Pancreas (tissue), 10 donors: ENCODE measurements around the gene BLOC1S1. TPM values are rescaled to one million over a fixed set of nuclear protein-coding genes. Genes with fewer than 3 reads are reported as not detected.
A peak's percentile ranks its signal among the peaks of the same experiment; 100 is the strongest.

Experiments
- ATAC-seq, 4 donors: fragments of 200-7000 bp; cut with Tn5 transposase; one replicate each; pipeline versions ENCODE4 v1.8.0 to v1.9.1; 2020; ENCODE audit warnings: mild to moderate bottlenecking in 4 of 4, moderate library complexity in 4 of 4
- DNase-seq, 6 donors: peaks; one replicate each; pipeline ENCODE4 v3.0.0-alpha.2; 2020
- FAIRE-seq: peaks from 2 replicates; lab custom pipeline; 2012; peaks lifted over from hg19 to GRCh38; lab: Jason Lieb, UNC
- H3K27ac ChIP-seq, 4 donors: fragments of 200-600 bp; sonication (generic); 1 replicate in 3 of 4; 2 replicates in 1 of 4; pipeline versions ENCODE4 v1.5.0 to v1.8.0; 2020
- H3K27me3 ChIP-seq, 4 donors: fragments of 200-600 bp; one replicate each; pipeline ENCODE4 v1.8.0; 2021
- H3K36me3 ChIP-seq, 3 donors: fragments of 200-600 bp; sonication (generic) in 1 of 3; one replicate each; pipeline versions ENCODE4 v1.5.0 to v1.8.0; 2020 to 2021
- H3K4me1 ChIP-seq, 3 donors: fragments of 200-600 bp; one replicate each; pipeline ENCODE4 v1.8.0; 2021
- H3K4me3 ChIP-seq, 4 donors: fragments of 200-600 bp; sonication (generic) in 2 of 4; one replicate each; pipeline versions ENCODE4 v1.5.0 to v1.8.0; 2020 to 2021
- H3K9me3 ChIP-seq, 4 donors: fragments of 200-600 bp; one replicate each; pipeline ENCODE4 v1.8.0; 2021
- WGBS, 2 donors: extraction: QIAGEN DNeasy Blood & Tissue Kit; methylation state at CpG; one replicate each; pipeline ENCODE4 v1.1.7; 2013; 5-methylcytosine and 5-hydroxymethylcytosine counted together
- intact Hi-C, 3 donors: fragments of 100-400 bp; cut with DNase I; formaldehyde crosslinking; loops; one replicate each; pipeline versions ENCODE4 v1.11.1 to v1.14.2; 2022
- polyA plus RNA-seq, 2 donors: library from polyadenylated mRNA; stranded (reverse); fragments of 200-250 nt; gene quantifications; one replicate each; pipeline ENCODE4 v1.2.3, GENCODE V29; 2013
- total RNA-seq, 6 donors: library from RNA; stranded (reverse); fragmentation: NEBNext Ultra II Directional in 4 of 6; extraction: Animal tissue kit (Norgen Biotek cat#: 25700) in 4 of 6; gene quantifications; one replicate each; pipeline versions ENCODE4 v1.2.1 to v1.2.4, GENCODE V29; 2021 to 2023
- TF ChIP-seq, protein P1 (sequence below), 4 donors: fragments of 200-600 bp; sonication (generic) in 3 of 4; IDR thresholded peaks; one replicate each; pipeline versions ENCODE4 v1.5.0 to v1.8.0; 2021; ENCODE audit warnings: antibody characterized with exemption in 4 of 4
- donor health status: healthy with polysubstance abuse.
- donor health status: DM: no; HTN: no; CAD: no; lungs with moderate emphysema.
- donor health status: DM: no; HTN: no; CAD: no.
- donor health status: control.
- donor health status: control.
- donor health status: Bipolar disorder and iron deficiency.
- donor health status: DM: yes; HTN: yes; CAD: no.
- donor health status: DM: no; HTN: no; CAD: no.
- donor health status: DM: no; HTN: no; CAD: no.
- donor health status: DM: yes; HTN: yes; CAD: no.

BLOC1S1 gene
- total and polyA plus RNA-seq, 8 donors = 32.5 to 155 (median 47.7) TPM

DNA sequence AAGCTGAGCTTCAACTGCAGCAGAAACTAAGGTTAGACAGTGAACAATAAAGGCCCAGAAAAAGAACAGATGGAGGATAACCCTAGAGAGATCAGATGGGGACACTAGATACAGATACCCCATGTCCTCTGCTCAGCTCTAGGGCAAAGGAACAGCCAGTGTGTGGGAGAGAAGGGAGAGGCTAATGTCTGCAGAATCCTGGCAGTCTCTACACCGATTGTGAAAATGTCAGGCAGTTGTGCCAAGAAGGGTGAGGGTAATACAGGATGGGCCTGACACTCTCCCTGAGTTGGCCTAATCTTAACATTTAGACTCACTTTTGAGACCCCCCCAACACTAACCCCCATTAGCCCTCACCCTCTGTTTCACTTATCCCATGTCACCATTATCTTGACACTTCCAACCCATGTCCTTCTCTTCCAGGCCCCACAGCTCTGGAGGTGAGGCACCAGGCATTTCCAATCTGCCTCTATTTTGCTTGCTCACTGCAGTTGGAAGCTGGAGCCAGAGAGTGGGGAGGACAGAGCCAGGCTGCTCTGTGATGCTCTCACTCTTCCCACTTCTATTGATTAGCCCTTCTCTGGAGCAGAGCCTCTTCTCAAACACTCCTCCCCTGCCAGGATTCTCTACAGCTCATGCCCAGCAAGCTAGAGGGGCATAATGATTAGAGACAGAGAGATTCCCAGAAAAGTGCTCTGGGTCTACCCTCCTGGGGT lies 3.0 kb upstream of the BLOC1S1 start:
- no peak overlapping the region for H3K4me3 ChIP-seq
- ATAC-seq (no peak), FAIRE-seq (no peak), DNase-seq (no peak)
- no peaks in the 10 kb centered on the region for H3K9me3 ChIP-seq
- no peaks in the 10 kb centered on the region for H3K36me3 ChIP-seq
- 35 to 44% methylated on average over 1 of the region's 1 CpG for WGBS, 2 donors
- H3K27ac ChIP-seq = no peak overlapping the region
- intact Hi-C loops = no loop called here
- TF ChIP-seq, protein P1, sequence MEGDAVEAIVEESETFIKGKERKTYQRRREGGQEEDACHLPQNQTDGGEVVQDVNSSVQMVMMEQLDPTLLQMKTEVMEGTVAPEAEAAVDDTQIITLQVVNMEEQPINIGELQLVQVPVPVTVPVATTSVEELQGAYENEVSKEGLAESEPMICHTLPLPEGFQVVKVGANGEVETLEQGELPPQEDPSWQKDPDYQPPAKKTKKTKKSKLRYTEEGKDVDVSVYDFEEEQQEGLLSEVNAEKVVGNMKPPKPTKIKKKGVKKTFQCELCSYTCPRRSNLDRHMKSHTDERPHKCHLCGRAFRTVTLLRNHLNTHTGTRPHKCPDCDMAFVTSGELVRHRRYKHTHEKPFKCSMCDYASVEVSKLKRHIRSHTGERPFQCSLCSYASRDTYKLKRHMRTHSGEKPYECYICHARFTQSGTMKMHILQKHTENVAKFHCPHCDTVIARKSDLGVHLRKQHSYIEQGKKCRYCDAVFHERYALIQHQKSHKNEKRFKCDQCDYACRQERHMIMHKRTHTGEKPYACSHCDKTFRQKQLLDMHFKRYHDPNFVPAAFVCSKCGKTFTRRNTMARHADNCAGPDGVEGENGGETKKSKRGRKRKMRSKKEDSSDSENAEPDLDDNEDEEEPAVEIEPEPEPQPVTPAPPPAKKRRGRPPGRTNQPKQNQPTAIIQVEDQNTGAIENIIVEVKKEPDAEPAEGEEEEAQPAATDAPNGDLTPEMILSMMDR (IDR thresholded peaks at IDR 0.05) = no peak
- no peaks in the 10 kb centered on the region for H3K27me3 ChIP-seq
- peaks cover 14 to 18% (median 15%) of the 10 kb centered on the region in 3 donors for H3K4me1 ChIP-seq

DNA sequence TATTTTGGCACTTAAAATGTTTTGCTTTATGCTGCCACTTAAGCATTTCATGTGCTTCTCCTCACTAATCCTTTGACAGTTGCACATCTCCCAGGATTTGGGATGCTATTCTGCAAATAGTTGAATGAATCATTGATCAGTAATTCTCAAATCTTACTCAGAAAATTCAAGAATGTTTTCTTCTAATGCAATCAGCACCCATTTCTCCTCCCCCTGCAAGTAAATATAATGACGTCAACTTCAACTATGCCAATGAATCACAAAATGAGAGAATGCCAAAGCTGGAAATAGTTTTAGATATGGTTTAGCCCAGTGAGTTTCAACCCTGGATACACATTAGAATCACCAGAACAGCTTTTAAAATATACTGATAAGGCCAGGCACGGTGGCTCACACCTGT lies 2.1 kb upstream of the BLOC1S1 start:
- no peaks in the 10 kb centered on the region for H3K27me3 ChIP-seq
- WGBS, 2 donors = 40 to 56% methylated on average over 2 of the region's 2 CpGs
- H3K36me3 ChIP-seq = no peaks in the 10 kb centered on the region
- H3K4me1 ChIP-seq = peaks cover 14 to 26% (median 15%) of the 10 kb centered on the region in 3 donors
- no peak overlapping the region for H3K4me3 ChIP-seq
- TF ChIP-seq, protein P1 (IDR thresholded peaks at IDR 0.05) = no peak
- FAIRE-seq (no peak), ATAC-seq (no peak), DNase-seq (no peak)
- intact Hi-C loops = no loop called here
- no peak overlapping the region for H3K27ac ChIP-seq
- H3K9me3 ChIP-seq = no peaks in the 10 kb centered on the region

DNA sequence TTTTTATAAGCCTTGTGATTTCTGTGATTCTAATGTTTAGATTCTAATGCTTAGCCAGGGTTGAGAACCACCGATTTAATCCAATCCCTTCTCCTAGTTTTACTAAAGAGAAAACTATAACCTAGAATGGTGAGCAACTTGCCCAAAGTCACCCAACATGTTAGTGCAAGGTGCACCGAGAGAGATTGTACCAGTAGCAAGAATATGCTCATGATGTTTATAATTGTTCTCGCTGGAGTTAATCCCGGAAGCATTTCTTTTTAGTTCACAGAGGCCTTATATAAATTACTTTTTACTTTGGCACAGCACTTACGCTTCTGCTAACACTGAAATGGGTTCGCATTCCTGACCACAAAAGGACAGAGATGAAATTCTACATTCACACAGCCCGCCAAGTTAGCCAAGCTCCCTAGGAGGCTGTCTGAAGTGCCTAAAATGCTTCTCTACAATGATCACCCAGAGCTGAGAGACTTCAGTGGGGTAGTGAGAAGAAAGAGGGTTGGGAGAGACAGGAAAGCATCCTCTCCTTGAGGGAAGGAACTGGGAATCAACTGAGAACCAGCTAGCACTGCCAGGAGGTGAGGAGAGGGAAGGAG lies 579 bp upstream of the BLOC1S1 start:
- no peaks in the 10 kb centered on the region for H3K9me3 ChIP-seq
- H3K36me3 ChIP-seq = no peaks in the 10 kb centered on the region
- TF ChIP-seq, protein P1 (IDR thresholded peaks at IDR 0.05) = no peak
- 54 to 63% methylated on average over 7 of the region's 7 CpGs for WGBS, 2 donors
- no peak for ATAC-seq
- no peak for DNase-seq
- H3K4me3 ChIP-seq = peak overlapping the region; percentile 55 to 77 (median 66)
- peak overlapping the region; percentile 85 to 96 (median 90) for H3K27ac ChIP-seq
- H3K27me3 ChIP-seq = no peaks in the 10 kb centered on the region
- FAIRE-seq = peak; percentile 5
- peaks cover 15 to 37% (median 25%) of the 10 kb centered on the region in 3 donors for H3K4me1 ChIP-seq
- intact Hi-C loops = no loop called here

DNA sequence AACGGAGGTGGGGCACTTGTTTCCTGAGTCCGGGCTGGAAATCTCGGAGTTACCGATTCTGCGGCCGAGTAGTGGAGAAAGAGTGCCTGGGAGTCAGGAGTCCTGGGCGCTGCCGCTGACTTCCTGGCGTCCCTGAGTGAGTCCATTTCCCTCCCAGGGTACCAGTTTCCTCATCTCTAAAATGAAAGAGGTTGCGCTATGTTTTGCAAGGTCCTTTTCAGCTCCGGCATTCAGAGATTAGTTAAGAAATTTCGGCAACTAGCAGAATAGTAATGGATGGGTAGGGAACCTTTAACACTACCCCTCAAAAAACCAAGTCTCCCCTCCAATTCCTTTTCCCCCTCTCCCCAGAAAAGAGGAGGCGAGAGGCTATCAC lies 724 bp downstream of the BLOC1S1 start:
- TF ChIP-seq, protein P1 (IDR thresholded peaks at IDR 0.05) = no peak
- no peak for FAIRE-seq
- 1 to 5% methylated on average over 13 of the region's 13 CpGs for WGBS, 2 donors
- Histone ChIP-seq H3K9me3 (no peaks in the 10 kb centered on the region), H3K4me1 (peaks cover 15 to 46% (median 31%) of the 10 kb centered on the region in 3 donors), H3K4me3 (peak overlapping the region; percentile 55 to 77 (median 66)), H3K27me3 (no peaks in the 10 kb centered on the region), H3K27ac (peak overlapping the region; percentile 85 to 96 (median 90)), H3K36me3 (no peaks in the 10 kb centered on the region)
- intact Hi-C loops = no loop called here
- DNase-seq = no peak
- peak in 3 of 4 donors; percentile 4 to 11 (median 11) for ATAC-seq
